ENCODE measurements around the gene GAD2. TPM values are rescaled to one million over a fixed set of nuclear protein-coding genes. Genes with fewer than 3 reads are reported as not detected.

The GAD2 gene
- total RNA-seq, 1 donor from 2014 or later = 0.41 TPM

DNA sequence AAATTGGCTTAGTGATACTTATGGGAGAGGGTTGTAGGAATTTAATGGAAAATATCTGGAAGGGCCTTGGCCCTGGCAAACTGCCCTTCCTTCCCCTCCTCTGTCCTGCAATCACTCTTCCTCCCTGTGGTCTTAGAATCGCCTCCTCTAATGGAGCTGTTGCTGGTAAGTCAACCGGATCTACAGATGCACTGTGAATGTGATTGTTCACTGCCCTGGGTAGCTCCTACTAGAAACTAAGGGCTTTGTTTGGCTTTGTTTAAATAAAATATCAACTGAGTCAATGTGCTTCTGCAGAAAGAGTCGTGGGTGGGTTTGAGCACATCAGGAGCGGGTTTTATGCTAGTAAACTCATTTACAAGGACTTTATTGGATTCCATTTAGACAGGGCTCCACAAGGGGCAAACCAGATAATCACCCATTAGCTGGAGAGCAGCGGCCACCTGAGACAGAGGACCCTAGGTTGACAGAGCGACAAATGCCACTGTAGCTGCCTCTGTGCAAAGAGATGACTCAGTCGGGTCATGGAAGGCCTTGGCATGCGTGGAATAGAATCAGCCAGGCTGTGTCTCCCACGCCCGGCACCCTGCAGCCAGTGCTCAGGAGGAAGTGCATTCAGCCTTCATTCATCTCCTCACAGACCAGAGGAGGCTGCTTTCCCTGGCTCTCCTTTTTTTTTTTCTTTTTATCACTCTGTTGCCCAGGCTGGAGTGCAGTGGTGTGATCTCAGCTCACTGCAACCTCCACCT lies 97.9 kb downstream of the GAD2 start:
- Mint-ChIP-seq H3K27ac (peak overlapping the region; percentile 86), H3K27me3 (ENCODE audit: insufficient read depth, low read depth) (peaks cover 4% of the 10 kb centered on the region), H3K4me3 (no peak overlapping the region), H3K4me1 (peaks cover 21% of the 10 kb centered on the region), H3K36me3 (no peaks in the 10 kb centered on the region), H3K9me3 (no peaks in the 10 kb centered on the region)
- peak overlapping the region; percentile 38 for H3K4me2 ChIP-seq
- H4K20me1 ChIP-seq (ENCODE audit: low read depth) = no peaks in the 10 kb centered on the region
- peak overlapping the region; percentile 78 for H3K27ac ChIP-seq
- H3K9ac ChIP-seq = no peak overlapping the region
- no peak overlapping the region for H3K4me3 ChIP-seq
- peak; percentile 43 for DNase-seq (ENCODE audit: low spot score)
- H3K4me1 ChIP-seq = peaks cover 23% of the 10 kb centered on the region
- no peaks in the 10 kb centered on the region for H3K79me2 ChIP-seq (ENCODE audit: low read depth)
- H2AFZ ChIP-seq (replicated peaks) = peak overlapping the region; percentile 42
- H3F3A ChIP-seq (ENCODE audit: low read depth) = peaks cover 5% of the 10 kb centered on the region
- no peaks in the 10 kb centered on the region for H3K27me3 ChIP-seq
- TF ChIP-seq, protein P1, sequence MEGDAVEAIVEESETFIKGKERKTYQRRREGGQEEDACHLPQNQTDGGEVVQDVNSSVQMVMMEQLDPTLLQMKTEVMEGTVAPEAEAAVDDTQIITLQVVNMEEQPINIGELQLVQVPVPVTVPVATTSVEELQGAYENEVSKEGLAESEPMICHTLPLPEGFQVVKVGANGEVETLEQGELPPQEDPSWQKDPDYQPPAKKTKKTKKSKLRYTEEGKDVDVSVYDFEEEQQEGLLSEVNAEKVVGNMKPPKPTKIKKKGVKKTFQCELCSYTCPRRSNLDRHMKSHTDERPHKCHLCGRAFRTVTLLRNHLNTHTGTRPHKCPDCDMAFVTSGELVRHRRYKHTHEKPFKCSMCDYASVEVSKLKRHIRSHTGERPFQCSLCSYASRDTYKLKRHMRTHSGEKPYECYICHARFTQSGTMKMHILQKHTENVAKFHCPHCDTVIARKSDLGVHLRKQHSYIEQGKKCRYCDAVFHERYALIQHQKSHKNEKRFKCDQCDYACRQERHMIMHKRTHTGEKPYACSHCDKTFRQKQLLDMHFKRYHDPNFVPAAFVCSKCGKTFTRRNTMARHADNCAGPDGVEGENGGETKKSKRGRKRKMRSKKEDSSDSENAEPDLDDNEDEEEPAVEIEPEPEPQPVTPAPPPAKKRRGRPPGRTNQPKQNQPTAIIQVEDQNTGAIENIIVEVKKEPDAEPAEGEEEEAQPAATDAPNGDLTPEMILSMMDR (IDR thresholded peaks at IDR 0.05) = no peak
- TF ChIP-seq EZH2 (IDR thresholded peaks at IDR 0.05) = no peak
- TF ChIP-seq EZH2phosphoT487 (IDR thresholded peaks at IDR 0.05) = no peak
- H3K36me3 ChIP-seq = no peaks in the 10 kb centered on the region
- no peaks in the 10 kb centered on the region for H3K9me3 ChIP-seq (ENCODE audit: low read depth)

DNA sequence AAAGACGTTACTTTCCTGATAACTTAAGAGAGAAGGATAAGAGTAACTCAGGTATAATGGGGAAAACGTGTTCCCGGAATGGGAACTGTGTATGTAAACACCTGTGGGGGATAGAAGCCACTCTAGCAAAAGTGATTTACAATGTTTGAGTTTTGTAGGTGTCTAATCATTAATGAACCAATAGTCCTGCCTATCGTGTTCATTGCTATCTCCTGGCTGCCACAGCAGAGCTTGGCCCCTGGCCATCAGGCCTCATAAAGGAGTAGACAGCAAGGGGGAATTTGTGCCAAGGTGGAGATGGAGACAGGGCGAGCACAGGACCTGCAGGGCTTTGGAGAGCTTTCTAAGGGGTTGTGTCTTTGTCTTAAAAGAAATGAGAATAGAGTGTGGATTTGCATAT lies 102.1 kb downstream of the GAD2 start:
- no peaks in the 10 kb centered on the region for H3K36me3 Mint-ChIP-seq
- Histone ChIP-seq H3F3A (ENCODE audit: low read depth) (peaks cover 5% of the 10 kb centered on the region), H3K9me3 (ENCODE audit: low read depth) (no peaks in the 10 kb centered on the region)

DNA sequence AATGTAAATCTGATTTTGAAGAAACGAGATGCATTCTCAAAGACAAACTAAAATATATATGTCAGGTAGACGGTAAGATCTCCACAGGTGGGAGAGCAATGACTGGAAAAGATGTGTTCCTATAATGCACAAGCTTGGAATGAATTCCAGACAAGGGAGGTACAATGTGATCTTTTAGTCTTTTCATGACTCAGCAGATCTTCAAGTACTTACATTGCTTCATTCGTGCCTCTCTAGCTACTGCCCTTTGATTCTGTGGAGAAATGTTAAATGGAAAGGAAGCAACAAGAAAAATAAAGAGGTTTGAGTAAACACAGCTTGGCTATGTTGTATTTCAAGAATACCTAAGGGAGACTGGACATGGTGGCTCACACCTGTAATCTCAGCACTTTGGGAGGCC lies 106.6 kb downstream of the GAD2 start:
- H2AFZ ChIP-seq (replicated peaks) = no peak overlapping the region
- TF ChIP-seq EZH2 (IDR thresholded peaks at IDR 0.05) = no peak
- no peaks in the 10 kb centered on the region for H3K4me1 Mint-ChIP-seq
- H3K27me3 ChIP-seq = no peaks in the 10 kb centered on the region
- no peaks in the 10 kb centered on the region for H4K20me1 ChIP-seq (ENCODE audit: low read depth)
- no peak overlapping the region for H3K27ac Mint-ChIP-seq
- H3F3A ChIP-seq (ENCODE audit: low read depth) = no peaks in the 10 kb centered on the region
- no peak for DNase-seq (ENCODE audit: low spot score)
- no peak overlapping the region for H3K4me2 ChIP-seq
- no peaks in the 10 kb centered on the region for H3K36me3 ChIP-seq
- H3K4me3 ChIP-seq = no peak overlapping the region
- H3K9me3 ChIP-seq (ENCODE audit: low read depth) = no peaks in the 10 kb centered on the region
- no peaks in the 10 kb centered on the region for H3K4me1 ChIP-seq
- H3K27me3 Mint-ChIP-seq (ENCODE audit: insufficient read depth, low read depth) = no peaks in the 10 kb centered on the region
- H3K27ac ChIP-seq = no peak overlapping the region
- no peak overlapping the region for H3K4me3 Mint-ChIP-seq
- H3K9me3 Mint-ChIP-seq = no peaks in the 10 kb centered on the region
- no peaks in the 10 kb centered on the region for H3K36me3 Mint-ChIP-seq
- H3K79me2 ChIP-seq (ENCODE audit: low read depth) = no peaks in the 10 kb centered on the region
- H3K9ac ChIP-seq = no peak overlapping the region

More for the DNA sequence above, 102.1 kb downstream of the GAD2 start:
- H3K27ac Mint-ChIP-seq = no peak overlapping the region
- Histone ChIP-seq H3K9ac (no peak overlapping the region), H3K36me3 (no peaks in the 10 kb centered on the region), H2AFZ (replicated peaks) (no peak overlapping the region), H3K27me3 (no peaks in the 10 kb centered on the region), H4K20me1 (ENCODE audit: low read depth) (no peaks in the 10 kb centered on the region), H3K27ac (no peak overlapping the region), H3K4me1 (peaks cover 15% of the 10 kb centered on the region), H3K4me2 (no peak overlapping the region), H3K79me2 (ENCODE audit: low read depth) (no peaks in the 10 kb centered on the region), H3K4me3 (no peak overlapping the region)
- H3K27me3 Mint-ChIP-seq (ENCODE audit: insufficient read depth, low read depth) = no peaks in the 10 kb centered on the region
- no peaks in the 10 kb centered on the region for H3K9me3 Mint-ChIP-seq
- peaks cover 7% of the 10 kb centered on the region for H3K4me1 Mint-ChIP-seq
- no peak overlapping the region for H3K4me3 Mint-ChIP-seq
- no peak for DNase-seq (ENCODE audit: low spot score)
- TF ChIP-seq, protein P1 (IDR thresholded peaks at IDR 0.05) = no peak
- TF ChIP-seq EZH2 (IDR thresholded peaks at IDR 0.05) (no peak), EZH2phosphoT487 (IDR thresholded peaks at IDR 0.05) (no peak)

DNA sequence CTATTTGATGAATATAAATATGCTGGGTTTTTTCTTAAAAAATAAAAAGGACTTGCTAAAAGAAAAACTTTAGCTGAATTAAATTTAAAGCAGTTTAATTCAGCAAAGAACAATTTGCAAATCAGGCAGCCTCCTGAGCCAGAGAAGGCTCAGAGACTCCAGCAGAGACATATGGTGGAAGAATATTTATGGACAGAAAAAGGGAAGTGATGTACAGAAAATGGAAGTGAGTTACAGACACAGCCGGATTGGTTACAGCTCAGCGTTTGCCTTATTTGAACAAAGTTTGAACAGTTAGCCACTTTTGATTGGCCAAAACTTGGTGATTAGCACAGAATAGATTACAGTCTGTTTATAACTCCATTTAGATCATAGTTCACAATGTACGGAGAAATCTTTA lies 110.3 kb downstream of the GAD2 start:
- H3K4me2 ChIP-seq = no peak overlapping the region
- no peaks in the 10 kb centered on the region for H3K36me3 Mint-ChIP-seq
- no peak overlapping the region for H3K4me3 ChIP-seq
- H3K4me1 Mint-ChIP-seq = no peaks in the 10 kb centered on the region
- H3K9ac ChIP-seq = no peak overlapping the region
- H3K9me3 ChIP-seq (ENCODE audit: low read depth) = no peaks in the 10 kb centered on the region
- no peaks in the 10 kb centered on the region for H3K9me3 Mint-ChIP-seq
- H3K27me3 Mint-ChIP-seq (ENCODE audit: insufficient read depth, low read depth) = no peaks in the 10 kb centered on the region
- H3K4me3 Mint-ChIP-seq = no peak overlapping the region
- H3F3A ChIP-seq (ENCODE audit: low read depth) = no peaks in the 10 kb centered on the region
- H3K27ac ChIP-seq = no peak overlapping the region
- no peaks in the 10 kb centered on the region for H3K27me3 ChIP-seq
- TF ChIP-seq, protein P1 (IDR thresholded peaks at IDR 0.05) = no peak
- no peaks in the 10 kb centered on the region for H3K36me3 ChIP-seq
- H3K79me2 ChIP-seq (ENCODE audit: low read depth) = no peaks in the 10 kb centered on the region
- no peak overlapping the region for H2AFZ ChIP-seq (replicated peaks)
- H4K20me1 ChIP-seq (ENCODE audit: low read depth) = no peaks in the 10 kb centered on the region
- no peaks in the 10 kb centered on the region for H3K4me1 ChIP-seq
- no peak for DNase-seq (ENCODE audit: low spot score)
- no peak overlapping the region for H3K27ac Mint-ChIP-seq
